Activated CD4-positive, alpha-beta T cell treated with anti-CD3 and anti-CD28 coated beads, Interleukin-2, amount 50 U/mL, for 4 hours (primary cell): Measurements from ENCODE around the gene GJA3.

ENCODE experiments used
- DNase-seq, 2 experiments: peaks; one replicate each; pipeline ENCODE4 v3.0.0-alpha.2; 2020

The GJA3 gene

GRCh38 chr13:20148501-20149183, 12.2 kb downstream of the GJA3 start:
- DNase-seq = no peak

GRCh38 chr13:20146381-20146780, 14.5 kb downstream of the GJA3 start:
- DNase-seq = no peak

DNA sequence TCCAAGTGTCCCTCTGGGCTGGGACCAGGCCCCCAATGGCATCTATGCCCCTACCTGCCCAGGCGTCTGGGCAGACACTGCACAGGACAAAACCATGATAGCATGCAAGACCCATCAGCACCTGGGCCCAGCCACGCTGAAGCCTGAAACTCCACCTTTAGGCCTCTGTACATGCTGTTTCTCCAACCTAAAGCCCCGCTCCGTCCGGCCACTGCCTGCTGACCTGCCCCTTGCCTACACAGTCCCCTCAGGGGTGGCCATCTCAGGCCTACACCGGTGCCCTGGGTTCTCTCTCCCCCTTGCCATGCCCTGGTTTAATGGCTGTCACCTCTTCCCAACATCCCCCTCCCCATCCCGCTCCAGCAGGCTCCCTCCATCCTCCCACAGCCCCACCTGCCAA, 15.3 kb downstream of the GJA3 start:
- DNase-seq = no peak

- DNase-seq = no peak
Measured at GRCh38 chr13:20144141-20144850, 16.6 kb downstream of the GJA3 start.

DNA sequence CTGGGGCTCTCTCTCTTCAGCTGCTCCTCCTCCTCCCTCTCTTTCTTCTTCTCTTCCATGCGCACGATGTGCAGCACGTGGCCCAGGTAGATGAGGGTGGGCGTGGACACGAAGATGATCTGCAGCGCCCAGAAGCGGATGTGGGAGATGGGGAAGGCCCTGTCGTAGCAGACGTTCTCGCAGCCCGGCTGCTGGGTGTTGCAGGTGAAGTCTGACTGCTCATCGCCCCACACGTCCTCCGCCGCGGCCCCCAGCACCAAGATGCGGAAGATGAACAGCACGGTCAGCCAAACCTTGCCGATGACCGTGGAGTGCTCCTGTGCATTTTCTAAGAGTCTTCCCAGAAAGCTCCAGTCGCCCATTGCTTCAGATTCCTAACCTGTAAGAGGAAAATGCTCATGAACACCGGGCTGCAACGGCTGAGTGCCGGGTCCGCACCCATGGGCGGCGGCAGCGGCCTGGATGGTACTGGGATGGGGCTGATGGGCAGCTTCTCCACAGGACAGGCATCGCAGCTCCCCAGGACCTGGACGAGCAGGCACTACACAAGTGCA, 17.8 kb downstream of the GJA3 start:
- no peak for DNase-seq

DNA sequence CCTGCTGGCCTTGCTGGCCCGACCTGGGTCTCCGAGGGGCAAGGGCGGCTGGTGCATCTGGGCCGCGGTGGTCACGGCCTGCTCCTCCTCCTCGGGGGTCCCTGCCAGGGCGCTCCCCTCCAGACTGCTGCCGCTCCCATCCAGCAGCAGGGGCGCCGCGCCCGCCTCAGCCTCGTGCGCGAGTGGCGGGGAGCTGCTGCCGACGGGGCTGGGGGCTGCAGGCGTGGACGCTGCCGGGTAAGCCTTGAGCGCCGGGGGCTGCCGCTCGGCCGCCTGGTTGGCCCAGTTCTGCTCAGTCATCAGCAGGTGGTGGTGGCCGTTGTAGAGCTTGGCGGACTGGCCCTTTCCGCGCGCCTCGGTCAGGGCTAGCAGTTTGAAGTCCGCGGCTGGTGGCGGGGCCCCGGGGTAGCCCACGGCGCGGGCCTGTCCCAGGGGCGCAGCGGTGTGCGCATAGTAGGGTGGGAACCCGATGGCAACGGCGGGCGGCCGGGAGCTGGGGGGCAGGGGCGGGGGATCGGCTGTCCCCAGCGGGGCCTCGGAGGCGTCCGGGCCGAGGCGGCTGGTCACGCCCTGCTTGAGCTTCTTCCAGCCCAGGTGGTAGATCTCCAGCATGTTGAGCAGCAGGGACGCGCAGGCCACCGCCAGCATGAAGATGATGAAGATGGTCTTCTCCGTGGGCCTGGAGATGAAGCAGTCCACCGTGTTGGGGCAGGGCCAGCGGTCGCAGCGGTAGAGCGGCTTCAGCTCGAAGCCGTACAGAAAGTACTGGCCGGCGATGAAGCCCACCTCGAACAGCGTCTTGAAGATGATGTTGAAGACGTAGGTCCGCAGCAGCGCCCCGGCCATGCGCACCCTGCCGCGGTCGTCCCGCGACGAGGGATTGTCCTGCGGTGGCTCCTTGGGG, 18.6 kb downstream of the GJA3 start:
- DNase-seq = no peak

- DNase-seq = no peak
Measured at GRCh38 chr13:20141238-20142022, 19.4 kb downstream of the GJA3 start.

DNA sequence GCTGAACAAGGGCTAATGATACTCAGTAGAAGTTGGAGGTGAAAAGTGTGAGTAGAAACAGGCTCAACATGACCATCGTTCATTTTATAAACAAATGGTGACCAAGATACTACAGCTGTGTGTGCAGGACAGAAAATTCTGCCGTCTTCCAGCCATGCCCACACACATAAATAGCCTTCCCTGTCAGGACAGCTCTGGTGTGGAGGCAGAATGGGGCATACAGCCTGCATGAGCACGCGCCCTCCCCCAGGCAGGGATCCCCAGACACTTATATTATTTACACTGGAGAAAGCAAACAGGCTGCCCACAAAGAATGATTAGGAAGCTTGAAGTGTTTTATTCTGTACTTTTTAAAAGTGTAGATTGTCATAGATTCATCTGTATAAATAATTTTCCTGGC, 20.4 kb downstream of the GJA3 start:
- DNase-seq = no peak

GRCh38 chr13:20137875-20138274, 23.0 kb downstream of the GJA3 start:
- DNase-seq = no peak

DNA sequence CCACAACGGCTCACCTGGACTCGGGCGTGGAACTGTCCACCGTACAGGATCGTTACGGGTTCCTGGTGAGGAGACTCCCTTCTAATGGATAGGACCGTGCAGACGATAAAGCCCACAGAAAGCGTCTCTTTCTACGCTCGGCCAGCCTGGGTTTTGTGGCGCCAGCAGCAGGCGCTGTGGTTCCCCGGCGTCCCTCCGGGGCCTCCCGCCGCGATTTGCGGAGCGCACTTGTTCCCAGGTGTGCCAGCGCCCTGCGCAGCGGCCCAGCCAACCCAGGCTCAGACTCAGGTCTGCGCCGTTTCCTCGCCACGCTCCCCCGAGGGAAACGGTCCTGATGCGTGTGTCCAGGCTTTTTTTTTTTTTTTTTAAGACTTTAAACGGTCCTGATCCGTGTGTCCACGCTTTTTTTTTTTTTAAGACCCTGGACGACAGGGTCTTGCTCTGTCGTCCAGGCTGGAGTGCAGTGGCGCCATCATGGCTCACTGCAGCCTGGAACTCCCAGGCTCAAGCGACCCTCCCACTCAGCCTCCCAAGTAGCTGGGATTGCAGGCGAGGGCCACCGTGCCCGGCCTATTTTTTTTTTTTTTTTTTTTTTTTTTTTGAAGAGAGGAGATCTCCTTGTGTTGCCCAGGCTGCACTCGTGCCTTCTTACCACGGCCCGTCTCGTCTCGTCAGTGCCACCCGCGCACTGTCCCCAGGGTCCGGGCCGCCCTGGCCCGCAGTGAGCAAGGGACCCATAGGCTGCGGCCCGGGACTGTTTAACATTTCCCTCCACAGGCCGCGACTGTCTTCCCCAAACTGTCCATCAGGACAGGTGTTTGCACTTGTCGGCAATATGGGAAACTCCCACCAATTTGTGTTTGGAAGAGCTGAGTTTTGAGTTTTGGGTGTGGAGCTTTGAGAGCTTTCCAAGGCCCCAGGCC, 23.8 kb downstream of the GJA3 start:
- DNase-seq = no peak

DNA sequence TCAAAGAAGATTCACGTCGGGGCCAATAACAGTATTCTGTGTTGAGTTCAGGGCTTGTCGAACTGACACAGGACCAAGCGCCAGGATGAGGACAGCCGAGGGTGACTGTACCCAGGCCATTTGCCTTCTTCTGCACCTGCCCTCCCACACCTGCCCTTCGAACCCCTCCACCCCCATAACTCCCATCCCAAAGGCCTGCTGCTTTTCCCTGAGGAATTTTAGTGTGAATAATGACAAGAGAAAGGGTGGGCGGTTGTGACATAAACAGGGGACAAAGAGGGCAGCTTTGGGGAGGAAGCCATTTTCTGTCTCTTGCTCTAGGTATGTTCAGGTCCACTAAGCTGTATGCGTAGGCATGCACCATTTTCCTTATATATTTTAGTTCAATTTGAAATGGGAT, 26.1 kb downstream of the GJA3 start:
- no peak for DNase-seq

DNA sequence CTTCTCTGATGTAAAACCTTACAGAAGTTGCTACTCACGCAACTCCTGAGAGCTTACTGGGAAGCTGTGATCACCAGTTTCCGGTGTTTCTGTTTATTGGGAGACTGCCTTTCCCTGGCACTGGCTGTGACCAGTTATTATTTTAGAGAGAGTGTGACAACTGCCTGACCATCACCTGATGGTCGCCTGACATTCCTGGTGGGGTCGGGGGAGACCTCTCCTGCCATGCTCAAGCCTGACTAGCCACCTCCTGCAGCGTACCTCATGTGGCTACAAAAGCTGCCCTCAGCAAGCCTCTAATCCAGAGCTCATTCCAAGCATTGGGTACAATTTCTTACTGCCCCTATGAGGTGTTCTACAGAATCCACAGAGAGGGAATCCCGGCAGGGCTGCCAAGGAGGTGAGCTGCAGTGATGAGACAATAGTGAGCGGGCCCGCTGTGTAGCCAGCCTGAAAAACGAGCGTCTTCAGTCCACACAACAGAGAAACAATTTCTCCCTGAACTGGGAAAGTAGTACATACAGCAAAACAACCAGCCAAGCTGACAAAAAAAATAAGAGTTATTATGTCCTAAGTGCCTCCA, 28.7 kb downstream of the GJA3 start:
- no peak for DNase-seq

GRCh38 chr13:20131057-20131832, 29.6 kb downstream of the GJA3 start:
- DNase-seq = no peak

DNA sequence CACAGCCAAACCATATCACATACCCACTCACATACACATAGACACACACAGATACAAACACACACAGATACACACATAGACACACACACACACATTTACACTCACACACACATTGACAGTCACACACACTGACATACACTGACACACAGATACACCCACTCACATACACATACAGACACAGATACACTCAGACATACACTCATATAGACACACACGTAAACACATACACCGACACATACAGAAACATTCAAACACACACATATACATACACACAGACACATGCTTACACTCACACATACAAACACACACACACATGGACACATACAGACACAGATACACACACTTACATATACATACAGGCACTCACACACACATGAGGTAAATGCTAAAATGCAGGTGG, 30.2 kb downstream of the GJA3 start:
- no peak for DNase-seq

DNA sequence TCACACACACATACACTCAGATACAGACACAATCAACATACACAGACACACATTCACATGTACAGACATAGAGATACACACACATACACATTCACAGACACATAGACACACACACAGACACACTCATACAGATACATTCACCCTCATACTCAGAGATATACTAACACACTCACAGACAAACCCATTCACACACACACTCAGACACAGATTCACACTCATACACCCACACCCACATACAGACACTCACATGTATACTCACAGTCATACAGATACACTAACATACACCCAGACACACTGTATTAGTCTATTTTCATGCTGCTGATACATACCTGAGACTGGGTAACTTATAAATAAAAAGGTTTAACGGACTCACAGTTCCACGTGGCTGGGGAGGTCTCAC, 30.8 kb downstream of the GJA3 start:
- DNase-seq = no peak

GRCh38 chr13:20129076-20129475, 31.8 kb downstream of the GJA3 start:
- DNase-seq = no peak

DNA sequence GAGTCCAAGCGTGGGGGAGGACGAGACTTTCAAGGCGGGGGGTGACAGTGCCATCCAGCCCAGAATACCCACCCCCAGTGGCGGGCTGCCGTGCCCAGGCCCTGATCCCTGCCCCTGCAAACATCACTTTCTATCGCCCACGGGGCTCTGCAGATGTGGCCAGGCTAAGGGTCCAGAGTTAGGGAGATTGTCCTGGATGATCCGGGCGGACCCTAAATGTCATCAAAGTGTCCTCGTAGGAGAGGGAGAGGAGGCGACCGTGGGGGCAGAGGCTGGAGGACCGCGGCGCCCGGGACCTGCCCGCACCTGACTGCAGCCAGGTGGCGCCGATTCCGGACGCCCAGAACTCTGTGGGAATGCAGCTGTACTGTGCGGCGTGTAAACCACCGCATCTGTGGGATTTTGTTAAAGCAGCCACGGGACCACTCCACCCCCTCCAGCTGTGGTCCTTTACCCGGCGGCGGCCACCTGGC, 32.4 kb downstream of the GJA3 start:
- no peak for DNase-seq

DNA sequence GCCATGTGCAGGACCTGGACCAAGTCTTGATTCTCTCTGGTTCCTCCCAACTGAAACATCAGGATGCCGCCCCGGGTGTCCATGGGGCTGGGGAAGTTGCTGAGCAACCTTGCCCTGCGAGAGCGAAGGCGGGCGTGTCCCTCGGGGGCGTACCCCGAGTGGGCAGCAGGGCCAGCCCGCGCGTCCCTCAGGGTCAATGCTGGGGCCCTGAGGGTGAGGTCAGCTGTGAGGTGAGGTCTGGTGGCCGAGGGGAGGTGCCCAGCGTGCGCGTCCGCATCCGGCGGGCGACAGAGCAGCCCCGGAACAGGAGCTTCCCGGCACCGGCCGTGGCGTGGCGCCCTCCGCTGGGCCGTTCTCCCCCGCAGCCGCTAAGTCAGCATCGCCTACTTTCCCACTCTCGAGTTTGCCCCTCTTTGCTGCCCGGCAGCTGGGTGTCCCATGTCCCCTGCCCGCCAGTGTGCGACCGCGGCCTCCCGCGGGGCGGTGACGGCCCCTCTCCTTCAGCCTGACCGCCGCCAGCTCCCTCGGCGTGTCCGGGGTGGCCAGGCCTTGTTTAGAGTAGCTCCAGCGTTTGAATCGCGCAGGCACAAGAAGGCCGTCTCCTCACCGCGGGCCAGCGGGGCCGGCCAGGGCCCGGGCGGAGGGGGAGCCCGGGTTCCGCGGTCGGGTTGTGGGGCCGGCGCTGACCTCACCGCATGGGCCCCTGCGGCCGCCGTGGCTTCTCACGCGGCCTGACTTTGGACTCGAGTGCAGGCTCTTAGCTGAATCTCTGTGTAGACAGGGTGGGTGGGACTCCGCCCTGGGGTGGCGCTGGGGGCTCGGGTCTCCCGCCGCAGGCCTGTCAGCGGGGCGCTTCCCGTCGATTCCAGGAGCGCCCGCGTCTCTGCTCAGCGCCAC, 33.0 kb downstream of the GJA3 start:
- DNase-seq = peak in 1 of 2 experiments; percentile 18

- DNase-seq = no peak
Measured at GRCh38 chr13:20127262-20127561, 33.6 kb downstream of the GJA3 start.
